ENCODE results near the gene RETN. TPM values are rescaled to one million over a fixed set of nuclear protein-coding genes. Genes with fewer than 3 reads are reported as not detected.
A peak's percentile ranks its signal among the peaks of the same experiment; 100 is the strongest.

RETN gene
- total RNA-seq: 21.1 TPM
- long read RNA-seq, transcript RETN-201 (4 exons, 520 nt): major isoform, 18 of 19 reads
- long read RNA-seq, partial matches to known transcripts: 1 of 19 reads
- long read RNA-seq, other reads (novel, unspliced or antisense): 0 of 19 reads

- Histone ChIP-seq H3K27me3 (ENCODE audit: low read depth) (peaks cover 22% of the 10 kb centered on the region), H3K9me3 (no peaks in the 10 kb centered on the region), H3K4me3 (peak within 1 kb of the TSS; percentile 33), H3K27ac (peak within 1 kb of the TSS; percentile 24), H3K36me3 (no peaks in the 10 kb centered on the region), H3K4me1 (no peaks in the 10 kb centered on the region)
- no peak for TF ChIP-seq CTCF (IDR thresholded peaks at IDR 0.05)
- intact Hi-C loops (cut with DNase I): no loop called here
- ATAC-seq (no peak), DNase-seq (no peak)
Observed at GRCh38 chr19:7668842-7669241, at the start of gene RETN. Gene RETN (plus strand): TSS chr19:7669049. CDS start chr19:7669327, 278 bp downstream.

DNA sequence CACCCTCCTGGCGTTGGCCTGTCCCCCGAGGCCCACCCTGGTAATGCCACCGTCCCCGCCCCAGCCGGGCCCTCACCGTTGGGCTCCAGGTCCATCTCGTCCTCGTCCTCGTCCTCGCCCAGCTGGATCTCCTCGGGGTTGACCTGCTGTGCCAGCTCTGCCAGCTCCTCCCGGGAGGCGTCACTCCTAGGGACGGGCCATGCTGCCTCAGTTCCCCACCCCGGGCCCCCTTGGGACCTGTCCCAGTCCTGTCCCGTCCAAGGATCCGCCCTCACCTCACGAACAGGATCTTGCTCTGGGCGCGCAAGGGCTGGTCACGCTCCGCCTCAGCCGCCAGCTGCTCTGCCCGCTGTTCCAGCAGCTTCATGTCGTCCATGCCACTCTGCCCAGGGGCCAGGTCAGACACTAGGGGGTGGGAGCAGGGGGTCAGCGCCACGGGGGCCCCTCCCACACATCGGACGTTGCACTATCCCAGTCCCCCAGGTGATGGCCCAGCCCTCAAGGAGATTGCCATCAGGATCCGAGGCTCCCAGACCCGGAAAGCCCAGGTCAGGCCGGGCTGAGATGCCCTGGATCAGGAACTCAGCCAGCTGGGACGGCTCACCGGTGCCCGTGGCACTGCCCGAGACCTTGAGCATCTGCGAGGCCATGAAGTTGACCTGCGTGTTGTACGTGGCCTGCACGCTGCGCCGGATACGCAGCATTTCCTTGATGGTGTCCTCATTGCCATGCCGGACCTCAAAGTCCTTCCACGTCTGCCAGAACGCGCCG is 49.0 kb upstream of the RETN start:
- ATAC-seq (peak; percentile 35 to 47), DNase-seq (no peak)
- peaks cover 25% of the 10 kb centered on the region for H3K4me1 ChIP-seq
- TF ChIP-seq CTCF (IDR thresholded peaks at IDR 0.05): no peak
- intact Hi-C loops (cut with DNase I): no loop called here
- peak overlapping the region; percentile 85 for H3K27ac ChIP-seq
- no peak overlapping the region for H3K4me3 ChIP-seq
- H3K27me3 ChIP-seq (ENCODE audit: low read depth): no peaks in the 10 kb centered on the region
- peaks cover 76% of the 10 kb centered on the region for H3K36me3 ChIP-seq
- H3K9me3 ChIP-seq: no peaks in the 10 kb centered on the region

DNA sequence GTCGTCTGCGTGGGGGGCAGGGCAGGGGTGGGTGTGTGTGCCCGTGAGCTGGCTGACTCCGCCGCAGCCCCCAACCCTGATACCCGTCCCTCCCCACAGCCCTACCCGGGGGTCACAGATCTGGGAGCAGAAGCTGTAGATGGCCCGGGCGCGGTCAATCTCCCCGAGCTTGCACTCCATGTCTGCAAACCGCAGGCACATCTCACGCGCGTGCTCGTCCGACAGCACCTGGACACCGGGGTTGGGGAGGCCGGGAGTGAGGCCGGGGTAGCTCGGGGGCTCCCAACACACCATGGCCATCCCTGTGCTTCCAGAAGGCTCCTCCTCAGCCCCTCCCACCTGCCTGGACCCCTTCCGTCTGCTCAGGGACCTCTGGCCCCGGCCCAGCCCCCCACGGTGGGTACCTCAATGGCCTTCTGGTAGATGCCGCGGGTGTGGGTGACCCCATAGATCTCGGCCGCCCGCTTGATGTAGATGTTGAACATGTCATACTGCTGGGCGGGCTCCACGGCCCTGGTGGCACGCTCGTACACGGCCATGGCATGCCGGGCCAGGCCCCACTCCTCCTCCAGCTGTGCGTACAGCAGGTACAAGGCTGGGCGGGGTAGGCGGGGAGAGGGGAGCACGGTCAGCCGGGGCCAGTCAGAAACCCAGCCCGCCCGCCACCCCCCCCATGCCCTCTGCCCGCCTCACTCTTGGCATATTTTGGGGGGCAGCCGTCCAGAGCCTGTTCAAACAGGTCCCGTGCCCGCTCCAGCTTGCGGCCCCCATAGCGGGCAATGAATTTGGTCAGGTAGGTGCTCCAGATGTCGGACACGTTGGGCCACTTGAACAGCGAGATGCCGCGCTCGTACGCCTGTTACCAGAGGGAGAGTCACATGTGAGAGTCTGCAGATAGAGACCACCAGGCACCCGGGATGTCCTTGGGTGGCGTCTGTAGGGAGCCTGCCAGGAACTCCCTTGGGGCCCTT is 48.1 kb upstream of the RETN start:
- intact Hi-C loops (cut with DNase I): no loop called here
- DNase-seq: no peak
- H3K27ac ChIP-seq: peak overlapping the region; percentile 85
- peaks cover 25% of the 10 kb centered on the region for H3K4me1 ChIP-seq
- TF ChIP-seq CTCF (IDR thresholded peaks at IDR 0.05): no peak
- peaks cover 85% of the 10 kb centered on the region for H3K36me3 ChIP-seq
- no peaks in the 10 kb centered on the region for H3K9me3 ChIP-seq
- no peak for ATAC-seq
- no peak overlapping the region for H3K4me3 ChIP-seq
- no peaks in the 10 kb centered on the region for H3K27me3 ChIP-seq (ENCODE audit: low read depth)

DNA sequence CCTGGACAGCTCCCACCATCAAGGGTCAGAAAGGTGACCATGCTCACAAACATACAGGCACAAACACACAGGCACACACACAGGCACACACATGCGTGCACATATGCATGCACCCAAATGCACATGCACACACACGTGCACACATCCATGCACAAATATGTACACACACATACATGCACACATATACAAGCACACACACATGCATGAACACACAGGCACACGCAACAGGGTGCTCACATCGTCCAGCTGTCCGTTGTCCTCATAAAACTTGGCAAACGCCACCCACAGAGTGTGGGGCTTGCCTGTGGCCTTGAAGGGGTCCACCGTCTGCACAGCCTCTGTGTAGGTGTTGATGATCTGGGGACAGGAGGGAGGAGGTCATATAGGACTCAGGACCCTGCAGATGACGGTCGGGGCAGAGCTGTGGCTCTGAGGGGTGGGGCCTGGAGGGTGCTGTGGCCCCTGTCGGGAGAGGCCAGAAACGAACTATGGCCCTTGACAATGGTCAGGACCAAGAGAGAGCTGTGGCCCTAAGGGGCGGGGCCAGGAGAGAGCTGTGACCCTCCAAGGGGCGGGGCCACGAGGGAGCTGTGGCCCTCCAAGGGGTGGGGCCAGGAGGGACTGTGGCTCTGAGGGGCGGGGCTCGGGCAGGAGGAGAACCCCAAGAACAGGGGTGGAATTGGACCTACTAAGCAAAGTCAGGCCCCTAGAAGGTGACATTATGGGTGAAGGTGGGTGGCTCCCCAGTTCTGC is 45.7 kb upstream of the RETN start:
- no peak for DNase-seq
- intact Hi-C loops (cut with DNase I): no loop called here
- H3K27ac ChIP-seq: no peak overlapping the region
- TF ChIP-seq CTCF (IDR thresholded peaks at IDR 0.05): no peak
- no peak overlapping the region for H3K4me3 ChIP-seq
- no peak for ATAC-seq
- H3K27me3 ChIP-seq (ENCODE audit: low read depth): no peaks in the 10 kb centered on the region
- peaks cover 27% of the 10 kb centered on the region for H3K4me1 ChIP-seq
- H3K36me3 ChIP-seq: peaks cover 92% of the 10 kb centered on the region
- no peaks in the 10 kb centered on the region for H3K9me3 ChIP-seq

Measured in lower lobe of right lung (tissue), 2 donors.